GM19239 (cell line): ENCODE data around the gene PEPD.
"Not testable (repeated sequence)": the region's sequence is repeated elsewhere in the genome, so short reads cannot be mapped to it uniquely, and the experiment has no call there.

ENCODE experiments used
- DNase-seq: peaks from one replicate; pipeline ENCODE4 v3.0.0; 2011; ENCODE audit warnings: low spot score; ENCODE audit not compliant: insufficient read length
- FAIRE-seq: peaks from 2 replicates; lab custom pipeline; 2011; peaks lifted over from hg19 to GRCh38; lab: Jason Lieb, UNC

The PEPD gene

GRCh38 chr19:33500991-33501390 lies 20.6 kb downstream of the PEPD start:
- FAIRE-seq = no peak
- DNase-seq = no peak

GRCh38 chr19:33500586-33500985 lies 21.0 kb downstream of the PEPD start:
- DNase-seq (no peak), FAIRE-seq (no peak)

GRCh38 chr19:33499671-33500506 lies 21.7 kb downstream of the PEPD start:
- FAIRE-seq (no peak), DNase-seq (no peak)

GRCh38 chr19:33499248-33499647 lies 22.3 kb downstream of the PEPD start:
- FAIRE-seq (no peak), DNase-seq (no peak)

GRCh38 chr19:33498391-33499000 lies 23.1 kb downstream of the PEPD start:
- FAIRE-seq (no peak), DNase-seq (no peak)

GRCh38 chr19:33497778-33498175 lies 23.8 kb downstream of the PEPD start:
- DNase-seq (no peak), FAIRE-seq (no peak)

- DNase-seq (no peak), FAIRE-seq (no peak)
Measured at GRCh38 chr19:33497131-33497777, 24.3 kb downstream of the PEPD start.

GRCh38 chr19:33496038-33496895 lies 25.3 kb downstream of the PEPD start:
- DNase-seq (no peak), FAIRE-seq (no peak)

GRCh38 chr19:33493401-33494275 lies 28.0 kb downstream of the PEPD start:
- FAIRE-seq = no peak
- DNase-seq = no peak

GRCh38 chr19:33492951-33493350 lies 28.6 kb downstream of the PEPD start:
- FAIRE-seq = no peak

GRCh38 chr19:33492090-33492489 lies 29.5 kb downstream of the PEPD start:
- FAIRE-seq = no peak

More at GRCh38 chr19:33492951-33493350, 28.6 kb downstream of the PEPD start:
- DNase-seq = no peak

GRCh38 chr19:33490596-33490995 lies 31.0 kb downstream of the PEPD start:
- FAIRE-seq, DNase-seq: not testable (repeated sequence)

More at GRCh38 chr19:33492090-33492489, 29.5 kb downstream of the PEPD start:
- DNase-seq = no peak

GRCh38 chr19:33490041-33490451 lies 31.5 kb downstream of the PEPD start:
- DNase-seq = no peak
- no peak for FAIRE-seq

- DNase-seq (no peak), FAIRE-seq (no peak)
Measured at GRCh38 chr19:33488826-33489225, 32.8 kb downstream of the PEPD start.

- DNase-seq (no peak), FAIRE-seq (no peak)
Measured at GRCh38 chr19:33487901-33488800, 33.4 kb downstream of the PEPD start.

- DNase-seq (no peak), FAIRE-seq (no peak)
Measured at GRCh38 chr19:33486936-33487811, 34.4 kb downstream of the PEPD start.

GRCh38 chr19:33486407-33486806 lies 35.2 kb downstream of the PEPD start:
- FAIRE-seq (no peak), DNase-seq (no peak)
